Skeletal muscle tissue (tissue), 4 donors: ENCODE data around the gene TMEM132C. TPM values are rescaled to one million over a fixed set of nuclear protein-coding genes. Genes with fewer than 3 reads are reported as not detected.

Experiments used
- H3K27ac ChIP-seq: one replicate; pipeline ENCODE4 v1.7.0; 2013; ENCODE audit warnings: mild to moderate bottlenecking, low read depth, low read length, inconsistent platforms
- H3K27me3 ChIP-seq, 3 donors: one replicate each; pipeline ENCODE4 v1.7.0; 2013; ENCODE audit warnings: low read length in 3 of 3; ENCODE audit not compliant: control insufficient read depth in 3 of 3, insufficient read depth in 3 of 3
- H3K36me3 ChIP-seq, 3 donors: one replicate each; pipeline ENCODE4 v1.7.0; 2013; ENCODE audit warnings: low read length in 3 of 3; ENCODE audit not compliant: control insufficient read depth in 3 of 3, insufficient read depth in 3 of 3
- H3K4me1 ChIP-seq, 3 donors: one replicate each; pipeline ENCODE4 v1.7.0; 2013; ENCODE audit warnings: low read length in 3 of 3, mild to moderate bottlenecking in 3 of 3; ENCODE audit not compliant: control insufficient read depth in 3 of 3, insufficient read depth in 3 of 3
- H3K4me3 ChIP-seq, 3 donors: one replicate each; pipeline ENCODE4 v1.7.0; 2013; ENCODE audit warnings: low read length in 3 of 3
- H3K9ac ChIP-seq, 3 donors: one replicate each; pipeline ENCODE4 v1.7.0; 2013; ENCODE audit warnings: low read length in 3 of 3, mild to moderate bottlenecking in 3 of 3, moderate library complexity in 2 of 3, low read depth in 1 of 3
- H3K9me3 ChIP-seq, 3 donors: one replicate each; pipeline ENCODE4 v1.7.0; 2013; ENCODE audit warnings: low read length in 3 of 3; ENCODE audit not compliant: control insufficient read depth in 3 of 3
- total RNA-seq: library from RNA; depleted of rRNA; stranded (reverse); fragments of >200 nt; gene quantifications from one replicate; pipeline ENCODE4 v1.2.3, GENCODE V29; 2014
- donor health status: Osteomylitis.

TMEM132C gene
- total RNA-seq, 1 donor from 2014 or later = 3.7 TPM

- Histone ChIP-seq H3K9me3 (peaks cover 0 to 2% (median 0%) of the 10 kb centered on the region in 3 donors), H3K9ac (no peak overlapping the region), H3K36me3 (no peaks in the 10 kb centered on the region), H3K4me3 (no peak overlapping the region), H3K27ac (no peak overlapping the region), H3K4me1 (peaks cover 0 to 4% (median 0%) of the 10 kb centered on the region in 3 donors), H3K27me3 (peaks cover 14 to 32% (median 19%) of the 10 kb centered on the region in 3 donors)
Measured at GRCh38 chr12:128365032-128365431, 98.1 kb downstream of the TMEM132C start.

- Histone ChIP-seq H3K9me3 (peaks cover 0 to 2% (median 0%) of the 10 kb centered on the region in 3 donors), H3K9ac (no peak overlapping the region), H3K27me3 (peaks cover 14 to 32% (median 19%) of the 10 kb centered on the region in 3 donors), H3K4me3 (peak overlapping the region in 2 of 3 donors; percentile 56 to 58), H3K36me3 (no peaks in the 10 kb centered on the region), H3K27ac (no peak overlapping the region), H3K4me1 (peaks cover 0 to 4% (median 0%) of the 10 kb centered on the region in 3 donors)
Measured at GRCh38 chr12:128365651-128366231, 98.8 kb downstream of the TMEM132C start.

GRCh38 chr12:128367961-128368360 lies 101.0 kb downstream of the TMEM132C start:
- H3K9ac ChIP-seq = no peak overlapping the region
- H3K4me3 ChIP-seq = no peak overlapping the region
- H3K9me3 ChIP-seq = peaks cover 0 to 2% (median 0%) of the 10 kb centered on the region in 3 donors
- no peaks in the 10 kb centered on the region for H3K36me3 ChIP-seq
- H3K27ac ChIP-seq = no peak overlapping the region
- peaks cover 0 to 4% (median 0%) of the 10 kb centered on the region in 3 donors for H3K4me1 ChIP-seq
- peaks cover 14 to 28% (median 19%) of the 10 kb centered on the region in 3 donors for H3K27me3 ChIP-seq

GRCh38 chr12:128381541-128381940 lies 114.6 kb downstream of the TMEM132C start:
- Histone ChIP-seq H3K4me1 (no peaks in the 10 kb centered on the region), H3K36me3 (no peaks in the 10 kb centered on the region), H3K9me3 (no peaks in the 10 kb centered on the region), H3K9ac (no peak overlapping the region), H3K4me3 (no peak overlapping the region), H3K27ac (no peak overlapping the region), H3K27me3 (peaks cover 0 to 17% (median 6%) of the 10 kb centered on the region in 3 donors)

GRCh38 chr12:128381946-128382345 lies 115.0 kb downstream of the TMEM132C start:
- no peak overlapping the region for H3K27ac ChIP-seq
- no peaks in the 10 kb centered on the region for H3K36me3 ChIP-seq
- H3K27me3 ChIP-seq = peaks cover 0 to 18% (median 6%) of the 10 kb centered on the region in 3 donors
- no peaks in the 10 kb centered on the region for H3K9me3 ChIP-seq
- H3K4me1 ChIP-seq = no peaks in the 10 kb centered on the region
- no peak overlapping the region for H3K4me3 ChIP-seq
- no peak overlapping the region for H3K9ac ChIP-seq

- Histone ChIP-seq H3K36me3 (no peaks in the 10 kb centered on the region), H3K9me3 (no peaks in the 10 kb centered on the region), H3K4me1 (peaks cover 0 to 2% (median 0%) of the 10 kb centered on the region in 3 donors), H3K27ac (no peak overlapping the region), H3K4me3 (no peak overlapping the region), H3K27me3 (peaks cover 0 to 18% (median 6%) of the 10 kb centered on the region in 3 donors), H3K9ac (no peak overlapping the region)
Measured at GRCh38 chr12:128382946-128383345, 116.0 kb downstream of the TMEM132C start.

DNA sequence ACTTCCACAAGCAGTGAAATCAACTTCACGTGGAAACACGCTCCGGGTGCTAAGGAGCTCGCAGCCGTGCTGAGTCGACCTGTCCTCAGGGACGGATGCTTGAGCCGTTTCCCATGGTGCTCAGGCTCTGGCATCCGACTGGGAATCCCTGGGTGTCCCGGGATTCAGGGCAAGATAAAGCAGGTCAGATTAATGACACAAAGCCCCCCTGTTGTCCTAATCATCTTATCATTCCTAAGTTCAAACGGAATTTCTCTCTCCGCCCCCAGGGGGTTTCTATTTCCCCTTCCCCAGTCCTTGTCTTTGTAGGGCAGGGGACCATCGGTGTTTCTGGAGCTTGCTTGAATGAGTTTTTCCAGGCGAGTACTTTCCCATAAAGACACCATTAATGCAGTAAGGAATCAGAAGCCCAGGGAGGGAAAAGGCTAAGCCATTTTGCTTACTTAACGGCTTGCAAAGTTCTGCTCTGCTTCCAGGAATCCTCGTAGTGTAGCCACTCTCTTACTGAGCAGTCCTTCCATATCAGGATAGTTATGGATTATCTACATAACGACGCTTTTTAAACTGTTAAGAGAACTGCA lies 116.5 kb downstream of the TMEM132C start:
- H3K4me1 ChIP-seq = peaks cover 0 to 4% (median 2%) of the 10 kb centered on the region in 3 donors
- H3K27me3 ChIP-seq = peaks cover 0 to 18% (median 6%) of the 10 kb centered on the region in 3 donors
- H3K9me3 ChIP-seq = no peaks in the 10 kb centered on the region
- no peak overlapping the region for H3K9ac ChIP-seq
- H3K27ac ChIP-seq = no peak overlapping the region
- H3K36me3 ChIP-seq = no peaks in the 10 kb centered on the region
- H3K4me3 ChIP-seq = no peak overlapping the region

- Histone ChIP-seq H3K4me1 (peaks cover 0 to 5% (median 4%) of the 10 kb centered on the region in 3 donors), H3K27me3 (peaks cover 4 to 18% (median 6%) of the 10 kb centered on the region in 3 donors), H3K4me3 (no peak overlapping the region), H3K9ac (no peak overlapping the region), H3K9me3 (no peaks in the 10 kb centered on the region), H3K27ac (no peak overlapping the region), H3K36me3 (no peaks in the 10 kb centered on the region)
Measured at GRCh38 chr12:128385736-128386135, 118.8 kb downstream of the TMEM132C start.

DNA sequence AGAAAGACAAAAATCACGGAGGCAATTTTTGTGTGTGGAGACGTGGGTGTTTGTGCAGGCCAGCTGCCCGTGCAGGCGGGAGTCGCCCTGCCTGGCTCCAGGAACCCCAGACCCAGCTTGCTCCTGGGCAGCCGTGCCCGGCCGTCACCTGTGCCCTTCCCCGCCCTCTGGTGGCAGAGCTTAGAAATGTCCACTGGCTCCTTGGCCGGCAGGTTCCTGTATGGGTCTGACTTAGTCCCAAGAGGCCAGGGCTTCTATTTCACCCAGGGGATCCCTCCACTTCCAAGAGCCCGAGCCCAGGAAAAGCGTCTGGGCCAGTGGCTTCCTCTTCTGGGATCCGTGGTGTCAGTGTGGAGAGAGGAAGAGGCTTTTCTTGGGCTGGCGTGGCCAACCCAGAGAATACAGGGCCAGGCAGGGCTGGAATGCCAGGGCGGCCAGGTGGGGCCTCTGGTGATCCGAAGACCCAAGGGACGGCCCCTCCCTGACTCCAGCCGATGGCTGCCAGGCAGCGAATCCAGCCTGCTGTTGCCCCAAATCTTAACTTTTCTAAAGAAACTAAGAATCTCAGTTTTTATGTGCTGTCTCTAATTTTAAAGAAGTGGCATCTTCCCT lies 120.9 kb downstream of the TMEM132C start:
- Histone ChIP-seq H3K4me3 (no peak overlapping the region), H3K27me3 (peaks cover 0 to 14% (median 4%) of the 10 kb centered on the region in 3 donors), H3K4me1 (peaks cover 0 to 5% (median 4%) of the 10 kb centered on the region in 3 donors), H3K27ac (no peak overlapping the region), H3K36me3 (no peaks in the 10 kb centered on the region), H3K9me3 (no peaks in the 10 kb centered on the region), H3K9ac (no peak overlapping the region)

DNA sequence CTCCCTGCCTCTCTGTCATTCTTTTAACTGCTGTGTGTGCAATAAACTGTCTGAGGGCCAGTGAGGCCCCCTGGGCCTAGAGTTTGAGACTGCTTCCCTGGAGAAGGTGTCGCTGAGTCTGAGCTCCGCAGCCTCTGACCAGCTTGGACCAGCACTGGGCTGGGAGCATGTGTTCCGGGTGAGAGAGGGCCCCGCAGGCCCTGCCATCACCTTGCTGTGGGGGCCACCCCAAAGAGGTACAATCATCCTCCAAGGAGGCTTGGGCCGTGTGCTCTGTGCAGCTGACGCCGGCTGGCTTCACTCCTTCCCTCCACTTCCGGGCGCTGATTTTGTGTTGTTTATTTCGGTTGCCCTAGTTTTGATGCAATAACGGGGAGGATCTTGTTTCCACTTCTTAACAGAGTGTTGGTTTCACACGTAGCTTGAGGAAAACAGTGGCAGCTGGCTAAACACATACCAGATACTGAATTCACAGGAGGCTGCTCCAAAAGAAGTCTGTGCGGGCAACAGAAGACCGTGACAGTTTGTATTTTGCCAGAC lies 121.6 kb downstream of the TMEM132C start:
- peaks cover 0 to 10% (median 4%) of the 10 kb centered on the region in 3 donors for H3K27me3 ChIP-seq
- H3K4me3 ChIP-seq = no peak overlapping the region
- no peaks in the 10 kb centered on the region for H3K36me3 ChIP-seq
- H3K9me3 ChIP-seq = peaks cover 0 to under 1% (median 0%) of the 10 kb centered on the region in 3 donors
- H3K9ac ChIP-seq = no peak overlapping the region
- H3K4me1 ChIP-seq = peaks cover 0 to 5% (median 4%) of the 10 kb centered on the region in 3 donors
- H3K27ac ChIP-seq = no peak overlapping the region
